Activated CD4-positive, alpha-beta memory T cell treated with anti-CD3 and anti-CD28 coated beads, Interleukin-2, amount 10 ng/mL, durations not matched to agents 7 days and 5 days (primary cell): ENCODE measurements around the gene CADPS2. TPM values are rescaled to one million over a fixed set of nuclear protein-coding genes. Genes with fewer than 3 reads are reported as not detected.
"Not testable (repeated sequence)": the region's sequence is repeated elsewhere in the genome, so short reads cannot be mapped to it uniquely, and the experiment has no call there.

Source experiments
- CTCF ChIA-PET: fragments of 350-600 bp; sonication (Branson Sonifier 250); formaldehyde crosslinking; loops from one replicate; lab custom pipeline; 2021; ENCODE audit warnings: antibody characterized with exemption, inconsistent platforms; lab: Charles Lee
- POLR2A ChIA-PET: fragments of 350-600 bp; sonication (Branson Sonifier 250); formaldehyde crosslinking; loops from one replicate; lab custom pipeline; 2021; ENCODE audit warnings: antibody characterized with exemption; lab: Charles Lee
- DNase-seq: peaks from one replicate; pipeline ENCODE4 v3.0.0-alpha.2; 2020
- H3K27ac Mint-ChIP-seq: one replicate; pipeline ENCODE4 v1.8.0; 2021; ENCODE audit warnings: mild to moderate bottlenecking, mixed read lengths
- H3K27me3 Mint-ChIP-seq: one replicate; pipeline ENCODE4 v1.8.0; 2021; ENCODE audit warnings: mixed read lengths
- H3K36me3 Mint-ChIP-seq: one replicate; pipeline ENCODE4 v1.8.0; 2021; ENCODE audit warnings: low read depth, mixed read lengths
- H3K4me1 Mint-ChIP-seq: one replicate; pipeline ENCODE4 v1.8.0; 2021; ENCODE audit warnings: mixed read lengths
- H3K4me3 Mint-ChIP-seq: one replicate; pipeline ENCODE4 v1.8.0; 2021; ENCODE audit warnings: mild to moderate bottlenecking, mixed read lengths
- H3K9me3 Mint-ChIP-seq: one replicate; pipeline ENCODE4 v1.8.0; 2021; ENCODE audit warnings: mixed read lengths
- total RNA-seq, 2 experiments: library from RNA; stranded (reverse); gene quantifications; one replicate each; pipeline ENCODE4 v1.2.3, GENCODE V29; 2021

CADPS2 gene
- total RNA-seq, 2 experiments from 2014 or later = not detected

- ChIA-PET POLR2A (no interaction called here), CTCF (no interaction called here)
- H3K4me3 Mint-ChIP-seq = no peak overlapping the region
- H3K27ac Mint-ChIP-seq = no peak overlapping the region
- H3K27me3 Mint-ChIP-seq = no peaks in the 10 kb centered on the region
- DNase-seq = no peak
- peaks cover under 1% of the 10 kb centered on the region for H3K9me3 Mint-ChIP-seq
- no peaks in the 10 kb centered on the region for H3K4me1 Mint-ChIP-seq
- no peaks in the 10 kb centered on the region for H3K36me3 Mint-ChIP-seq
These were observed 201.8 kb downstream of the CADPS2 start for GRCh38 chr7:122684504-122684903.

DNA sequence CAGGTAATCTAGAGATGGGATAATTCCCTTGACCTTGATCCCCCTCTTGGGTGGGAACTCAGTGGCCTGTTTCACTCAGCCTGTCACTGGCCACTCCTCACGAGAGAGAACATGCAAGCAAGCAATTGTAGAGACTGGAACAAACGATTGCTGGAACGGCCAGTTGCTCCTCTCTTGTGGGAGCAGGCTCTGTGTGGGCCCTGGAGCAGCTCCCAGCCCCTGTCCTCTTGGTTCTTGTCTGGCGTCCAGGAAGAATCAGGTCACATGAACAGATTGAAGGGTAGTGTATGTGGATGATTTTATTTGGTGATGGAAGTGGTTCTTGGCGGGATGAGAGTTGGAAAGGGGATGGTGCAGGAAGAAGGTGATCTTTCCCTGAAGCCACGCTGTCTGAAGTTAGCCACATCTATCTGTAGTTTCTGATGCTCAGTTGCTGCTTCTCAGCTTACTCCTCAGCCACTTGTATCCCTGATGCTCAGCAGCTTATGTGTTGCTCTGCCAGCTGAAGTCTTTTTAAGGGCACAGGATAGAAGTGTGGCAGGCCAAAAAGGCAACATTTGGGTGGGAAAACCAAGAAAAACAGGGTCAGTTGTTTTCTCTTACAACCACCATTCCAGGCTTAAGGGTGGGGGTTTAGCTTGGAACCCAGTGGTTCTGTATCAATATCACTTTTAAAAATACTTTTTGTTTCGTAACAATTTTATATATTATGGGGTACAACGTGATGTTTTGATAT is 203.3 kb downstream of the CADPS2 start:
- no peaks in the 10 kb centered on the region for H3K36me3 Mint-ChIP-seq
- POLR2A ChIA-PET = no interaction called here
- H3K4me1 Mint-ChIP-seq = no peaks in the 10 kb centered on the region
- no peak overlapping the region for H3K4me3 Mint-ChIP-seq
- no peaks in the 10 kb centered on the region for H3K27me3 Mint-ChIP-seq
- CTCF ChIA-PET = no interaction called here
- H3K27ac Mint-ChIP-seq = no peak overlapping the region
- DNase-seq = no peak
- peaks cover 3% of the 10 kb centered on the region for H3K9me3 Mint-ChIP-seq

DNA sequence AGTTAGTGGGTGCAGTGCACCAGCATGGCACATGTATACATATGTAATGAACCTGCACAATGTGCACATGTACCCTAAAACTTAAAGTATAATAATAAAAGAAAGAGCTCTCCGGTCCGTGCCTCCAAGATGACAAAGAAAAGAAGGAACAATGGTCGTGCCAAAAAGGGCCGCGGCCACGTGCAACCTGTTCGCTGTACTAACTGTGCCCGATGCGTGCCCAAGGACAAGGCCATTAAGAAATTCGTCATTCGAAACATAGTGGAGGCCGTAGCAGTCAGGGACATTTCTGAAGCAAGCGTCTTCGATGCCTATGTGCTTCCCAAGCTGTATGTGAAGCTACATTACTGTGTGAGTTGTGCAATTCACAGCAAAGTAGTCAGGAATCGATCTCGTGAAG is 205.1 kb downstream of the CADPS2 start:
- H3K36me3 Mint-ChIP-seq, POLR2A ChIA-PET, H3K4me1 Mint-ChIP-seq, H3K27ac Mint-ChIP-seq, H3K9me3 Mint-ChIP-seq, H3K4me3 Mint-ChIP-seq, DNase-seq, H3K27me3 Mint-ChIP-seq, CTCF ChIA-PET: not testable (repeated sequence)

GRCh38 chr7:122679813-122680212 is 206.4 kb downstream of the CADPS2 start:
- H3K9me3 Mint-ChIP-seq = peaks cover 3% of the 10 kb centered on the region
- POLR2A ChIA-PET = no interaction called here
- no peak overlapping the region for H3K4me3 Mint-ChIP-seq

GRCh38 chr7:122679269-122679709 is 207.0 kb downstream of the CADPS2 start:
- H3K27me3 Mint-ChIP-seq, CTCF ChIA-PET, H3K4me1 Mint-ChIP-seq, H3K36me3 Mint-ChIP-seq, H3K9me3 Mint-ChIP-seq, H3K27ac Mint-ChIP-seq, POLR2A ChIA-PET, H3K4me3 Mint-ChIP-seq, DNase-seq: not testable (repeated sequence)

More at GRCh38 chr7:122679813-122680212, 206.4 kb downstream of the CADPS2 start:
- Mint-ChIP-seq H3K36me3 (no peaks in the 10 kb centered on the region), H3K27ac (no peak overlapping the region), H3K4me1 (no peaks in the 10 kb centered on the region), H3K27me3 (no peaks in the 10 kb centered on the region)
- DNase-seq = no peak
- CTCF ChIA-PET = no interaction called here

- Mint-ChIP-seq H3K36me3 (no peaks in the 10 kb centered on the region), H3K4me3 (no peak overlapping the region), H3K27ac (no peak overlapping the region), H3K27me3 (no peaks in the 10 kb centered on the region), H3K9me3 (peaks cover 12% of the 10 kb centered on the region), H3K4me1 (no peaks in the 10 kb centered on the region)
- no peak for DNase-seq
- ChIA-PET POLR2A (no interaction called here), CTCF (no interaction called here)
These were observed 209.1 kb downstream of the CADPS2 start for GRCh38 chr7:122677149-122677548.

- H3K9me3 Mint-ChIP-seq = peaks cover 15% of the 10 kb centered on the region
- no peaks in the 10 kb centered on the region for H3K36me3 Mint-ChIP-seq
- no peaks in the 10 kb centered on the region for H3K27me3 Mint-ChIP-seq
- H3K4me1 Mint-ChIP-seq = no peaks in the 10 kb centered on the region
- ChIA-PET POLR2A (no interaction called here), CTCF (no interaction called here)
- no peak for DNase-seq
- no peak overlapping the region for H3K27ac Mint-ChIP-seq
- H3K4me3 Mint-ChIP-seq = no peak overlapping the region
These were observed 209.8 kb downstream of the CADPS2 start for GRCh38 chr7:122676466-122676865.

DNA sequence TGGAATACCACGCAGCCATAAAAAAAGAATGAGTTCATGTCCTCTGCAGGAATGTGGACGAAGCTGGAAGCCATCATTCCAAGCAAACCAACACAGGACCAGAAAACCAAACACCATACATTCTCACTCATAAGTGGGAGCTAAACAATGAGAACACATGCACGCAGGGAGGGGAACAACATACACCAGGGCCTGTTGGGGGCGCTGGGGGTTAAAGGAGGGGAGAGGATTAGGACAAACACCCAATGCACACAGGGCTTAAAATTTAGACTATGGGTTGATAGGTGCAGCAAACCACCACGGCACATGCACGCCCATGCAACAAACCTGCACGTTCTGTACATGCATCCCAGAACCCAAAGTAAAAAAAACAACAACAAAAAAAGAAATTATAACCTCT is 210.6 kb downstream of the CADPS2 start:
- Mint-ChIP-seq H3K27ac (no peak overlapping the region), H3K36me3 (no peaks in the 10 kb centered on the region), H3K9me3 (peaks cover 16% of the 10 kb centered on the region), H3K4me3 (no peak overlapping the region), H3K27me3 (no peaks in the 10 kb centered on the region), H3K4me1 (no peaks in the 10 kb centered on the region)
- POLR2A ChIA-PET = no interaction called here
- DNase-seq = no peak
- CTCF ChIA-PET = no interaction called here

DNA sequence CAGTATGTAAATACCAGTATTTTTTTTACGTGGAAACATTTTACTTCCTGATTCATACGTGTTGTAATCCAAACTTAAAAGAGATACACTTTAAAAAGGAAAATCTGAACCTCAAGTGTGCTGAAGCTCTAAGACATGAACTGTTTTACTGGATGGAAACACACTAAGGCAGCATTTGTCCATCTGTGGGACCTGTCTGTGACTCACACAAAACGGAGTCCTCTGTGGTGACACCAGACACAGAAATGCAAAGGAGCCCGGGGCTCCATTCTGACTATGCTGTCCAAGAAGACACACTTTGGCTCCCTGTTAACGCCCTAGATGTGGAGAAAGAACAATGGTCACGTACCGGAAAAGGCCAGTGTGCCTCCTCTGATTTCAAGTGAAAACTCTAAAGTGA is 211.2 kb downstream of the CADPS2 start:
- no peak overlapping the region for H3K27ac Mint-ChIP-seq
- no peaks in the 10 kb centered on the region for H3K36me3 Mint-ChIP-seq
- POLR2A ChIA-PET = no interaction called here
- CTCF ChIA-PET = no interaction called here
- no peaks in the 10 kb centered on the region for H3K4me1 Mint-ChIP-seq
- no peak for DNase-seq
- H3K9me3 Mint-ChIP-seq = peaks cover 16% of the 10 kb centered on the region
- H3K4me3 Mint-ChIP-seq = no peak overlapping the region
- no peaks in the 10 kb centered on the region for H3K27me3 Mint-ChIP-seq

DNA sequence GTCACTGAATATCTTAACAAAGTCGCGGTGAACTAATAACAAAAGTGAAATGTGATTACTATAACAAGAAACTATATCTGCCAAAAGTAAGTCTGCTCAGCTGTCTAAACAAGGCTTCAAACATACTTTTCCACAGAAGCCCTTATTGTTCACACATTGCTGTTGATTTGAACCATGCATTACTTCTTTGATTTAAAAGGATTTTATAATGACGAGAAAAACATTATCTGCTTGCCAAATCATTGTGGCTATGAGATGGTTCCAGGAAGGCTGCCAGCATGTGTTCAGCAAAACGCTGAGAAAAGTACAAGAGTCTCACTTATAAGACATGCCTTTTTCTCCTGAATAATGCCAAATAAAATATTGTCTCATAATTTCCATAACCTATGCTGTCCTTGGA is 211.8 kb downstream of the CADPS2 start:
- Mint-ChIP-seq H3K27me3 (no peaks in the 10 kb centered on the region), H3K36me3 (no peaks in the 10 kb centered on the region), H3K4me1 (no peaks in the 10 kb centered on the region), H3K9me3 (peaks cover 20% of the 10 kb centered on the region), H3K4me3 (no peak overlapping the region), H3K27ac (no peak overlapping the region)
- DNase-seq = no peak
- POLR2A ChIA-PET = no interaction called here
- CTCF ChIA-PET = no interaction called here

DNA sequence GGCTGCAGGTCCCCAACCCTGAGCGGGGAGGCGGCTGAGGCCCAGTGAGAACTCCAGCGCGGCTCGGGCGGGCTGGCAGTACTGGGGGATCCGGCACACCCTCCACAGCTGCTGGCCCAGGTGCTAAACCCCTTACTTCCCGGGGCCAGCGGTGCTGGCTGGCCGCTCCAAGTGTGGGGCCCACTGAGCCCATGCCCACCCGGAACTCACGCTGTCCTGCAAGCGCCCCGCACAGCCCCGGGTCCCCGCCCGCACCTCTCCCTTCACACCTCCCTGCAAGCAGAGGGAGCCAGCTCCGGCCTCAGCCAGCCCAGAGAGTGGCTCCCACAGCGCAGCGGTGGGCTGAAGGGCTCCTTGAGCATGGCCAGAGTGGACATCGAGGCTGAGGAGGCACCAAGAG is 212.3 kb downstream of the CADPS2 start:
- H3K27ac Mint-ChIP-seq = no peak overlapping the region
- DNase-seq = no peak
- ChIA-PET POLR2A (no interaction called here), CTCF (no interaction called here)
- no peaks in the 10 kb centered on the region for H3K27me3 Mint-ChIP-seq
- H3K36me3 Mint-ChIP-seq = no peaks in the 10 kb centered on the region
- H3K9me3 Mint-ChIP-seq = peaks cover 18% of the 10 kb centered on the region
- H3K4me1 Mint-ChIP-seq = no peaks in the 10 kb centered on the region
- no peak overlapping the region for H3K4me3 Mint-ChIP-seq

DNA sequence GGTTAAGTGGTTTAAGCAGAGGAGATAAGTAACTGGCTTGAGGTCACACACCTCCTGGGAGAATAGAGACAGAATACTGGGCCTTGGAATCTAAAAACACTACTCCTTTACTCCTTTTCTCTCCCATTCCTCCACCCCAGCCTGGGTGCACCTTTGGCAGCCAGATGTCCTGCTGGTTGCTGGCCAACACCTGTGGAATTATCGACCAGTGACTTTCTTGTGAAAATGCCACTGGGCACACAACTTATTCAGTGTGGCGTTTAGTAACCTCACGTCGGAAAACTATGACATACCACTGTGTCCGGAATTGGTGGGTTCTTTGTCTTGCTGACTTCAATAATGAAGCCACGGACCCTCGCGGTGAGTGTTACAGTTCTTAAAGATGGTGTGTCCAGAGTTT is 213.7 kb downstream of the CADPS2 start:
- no peak overlapping the region for H3K27ac Mint-ChIP-seq
- ChIA-PET CTCF (no interaction called here), POLR2A (no interaction called here)
- no peaks in the 10 kb centered on the region for H3K27me3 Mint-ChIP-seq
- H3K4me1 Mint-ChIP-seq = no peaks in the 10 kb centered on the region
- H3K36me3 Mint-ChIP-seq = no peaks in the 10 kb centered on the region
- no peak overlapping the region for H3K4me3 Mint-ChIP-seq
- peaks cover 23% of the 10 kb centered on the region for H3K9me3 Mint-ChIP-seq
- no peak for DNase-seq

- ChIA-PET POLR2A (no interaction called here), CTCF (interaction anchor here (0.7 kb wide), 2 partner anchors 463 to 770 kb away, joined by 3 read pairs; no protein-coding TSS in a partner anchor)
- Mint-ChIP-seq H3K4me1 (no peaks in the 10 kb centered on the region), H3K4me3 (no peak overlapping the region), H3K27ac (no peak overlapping the region), H3K27me3 (no peaks in the 10 kb centered on the region), H3K36me3 (no peaks in the 10 kb centered on the region), H3K9me3 (peaks cover 10% of the 10 kb centered on the region)
- no peak for DNase-seq
These were observed 222.5 kb downstream of the CADPS2 start for GRCh38 chr7:122663733-122664132.

- no peaks in the 10 kb centered on the region for H3K4me1 Mint-ChIP-seq
- no peak overlapping the region for H3K27ac Mint-ChIP-seq
- CTCF ChIA-PET = no interaction called here
- no peaks in the 10 kb centered on the region for H3K27me3 Mint-ChIP-seq
- H3K4me3 Mint-ChIP-seq = no peak overlapping the region
- DNase-seq = no peak
- peaks cover 7% of the 10 kb centered on the region for H3K9me3 Mint-ChIP-seq
- POLR2A ChIA-PET = no interaction called here
- no peaks in the 10 kb centered on the region for H3K36me3 Mint-ChIP-seq
These were observed 227.4 kb downstream of the CADPS2 start for GRCh38 chr7:122658856-122659255.
